Hippocampal formation (tissue), 2 donors: ENCODE data around the gene PROZ.

Source experiments
- DNase-seq, 2 donors: peaks; one replicate each; lab custom pipeline; 2025; lab: John Stamatoyannopoulos, UW

PROZ gene

GRCh38 chr13:113140677-113141600 lies 17.5 kb upstream of the PROZ start:
- no peak for DNase-seq

GRCh38 chr13:113141601-113141970 lies 16.9 kb upstream of the PROZ start:
- DNase-seq, result no peak

- no peak for DNase-seq
Observed at GRCh38 chr13:113142876-113143275, 15.6 kb upstream of the PROZ start.

GRCh38 chr13:113143466-113144254 lies 14.8 kb upstream of the PROZ start:
- no peak for DNase-seq

- no peak for DNase-seq
Observed at GRCh38 chr13:113144255-113144629, 14.2 kb upstream of the PROZ start.

- DNase-seq, result no peak
Observed at GRCh38 chr13:113145496-113145895, 13.0 kb upstream of the PROZ start.

GRCh38 chr13:113145911-113146598 lies 12.4 kb upstream of the PROZ start:
- no peak for DNase-seq

- DNase-seq, result no peak
Observed at GRCh38 chr13:113146750-113147149, 11.7 kb upstream of the PROZ start.

- no peak for DNase-seq
Observed at GRCh38 chr13:113147206-113147605, 11.2 kb upstream of the PROZ start.

- no peak for DNase-seq
Observed at GRCh38 chr13:113148407-113148806, 10.0 kb upstream of the PROZ start.

GRCh38 chr13:113148940-113149503 lies 9.4 kb upstream of the PROZ start:
- no peak for DNase-seq

- DNase-seq, result no peak
Observed at GRCh38 chr13:113149711-113150549, 8.5 kb upstream of the PROZ start.

- no peak for DNase-seq
Observed at GRCh38 chr13:113150550-113151365, 7.7 kb upstream of the PROZ start.

GRCh38 chr13:113151745-113152690 lies 6.4 kb upstream of the PROZ start:
- DNase-seq, result peak in 1 of 2 donors; percentile 18

GRCh38 chr13:113152691-113152983 lies 5.8 kb upstream of the PROZ start:
- no peak for DNase-seq

GRCh38 chr13:113152984-113153809 lies 5.3 kb upstream of the PROZ start:
- no peak for DNase-seq

GRCh38 chr13:113153810-113154748 lies 4.4 kb upstream of the PROZ start:
- DNase-seq, result peak; percentile 68 to 79
